ENCODE data around the gene SATL1.
"Not testable (repeated sequence)": the region's sequence is repeated elsewhere in the genome, so short reads cannot be mapped to it uniquely, and the experiment has no call there.

Gene SATL1

DNA sequence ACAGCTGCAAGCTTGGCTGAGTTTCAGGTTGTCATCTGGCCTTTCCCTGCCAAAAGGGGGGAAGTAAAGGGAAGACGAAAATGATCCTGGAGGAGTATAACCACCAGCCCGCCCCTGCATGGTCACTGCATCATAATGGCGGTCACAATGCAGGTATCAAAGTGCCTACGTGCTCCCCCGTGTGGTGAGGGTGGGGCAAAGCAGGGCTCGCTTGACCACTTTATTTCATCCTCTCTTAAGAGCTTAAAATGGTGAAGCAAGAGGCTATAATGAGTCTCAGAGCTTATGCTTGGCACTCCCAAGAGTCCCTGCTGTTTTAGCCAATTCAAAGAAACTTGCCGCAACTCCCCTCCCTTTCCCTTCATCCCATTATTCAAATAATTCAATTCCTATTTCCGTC lies 134.3 kb downstream of the SATL1 start:
- DNase-seq = peak; percentile 22

DNA sequence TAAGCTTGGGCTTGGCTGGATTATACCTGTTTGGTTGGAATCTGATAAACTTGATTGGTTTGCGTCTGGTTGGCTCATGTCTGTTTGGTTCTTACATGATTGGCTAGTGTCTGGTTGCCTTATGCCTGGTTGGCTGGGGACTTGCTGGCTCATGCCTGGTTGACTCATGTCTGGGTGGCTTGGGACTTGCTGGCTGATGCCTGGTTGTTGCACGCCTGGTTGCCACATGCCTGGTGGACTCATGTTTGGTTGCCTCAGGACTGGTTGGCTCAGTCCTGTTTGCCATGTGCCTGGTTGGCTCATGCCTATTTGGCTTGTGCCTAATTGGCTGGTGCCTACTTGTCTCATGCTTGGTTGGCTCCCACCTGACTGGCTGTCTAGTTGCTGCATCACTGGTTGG lies 135.4 kb downstream of the SATL1 start:
- DNase-seq = no peak

- DNase-seq = no peak
Measured at GRCh38 chrX:85107407-85107806, 136.2 kb downstream of the SATL1 start.

- no peak for DNase-seq
Measured at GRCh38 chrX:85089321-85089840, 154.2 kb downstream of the SATL1 start.

- peak; percentile 30 for DNase-seq
Measured at GRCh38 chrX:85084770-85085393, 158.7 kb downstream of the SATL1 start.

DNA sequence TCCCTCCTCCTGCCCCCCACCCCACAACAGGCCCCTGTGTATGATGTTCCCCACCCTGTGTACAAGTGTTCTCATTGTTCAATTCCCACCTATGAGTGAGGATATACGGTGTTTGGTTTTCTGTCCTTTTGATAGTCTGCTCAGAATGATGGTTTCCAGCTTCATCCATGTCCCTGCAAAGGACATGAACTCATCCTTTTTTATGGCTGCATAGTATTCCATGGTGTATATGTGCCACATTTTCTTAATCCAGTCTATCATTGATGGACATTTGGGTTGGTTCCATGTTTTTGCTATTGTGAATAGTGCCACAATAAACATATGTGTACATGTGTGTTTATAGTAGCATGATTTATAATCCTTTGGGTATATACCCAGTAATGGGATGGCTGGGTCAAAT lies 166.3 kb downstream of the SATL1 start:
- not testable (repeated sequence) for DNase-seq

DNA sequence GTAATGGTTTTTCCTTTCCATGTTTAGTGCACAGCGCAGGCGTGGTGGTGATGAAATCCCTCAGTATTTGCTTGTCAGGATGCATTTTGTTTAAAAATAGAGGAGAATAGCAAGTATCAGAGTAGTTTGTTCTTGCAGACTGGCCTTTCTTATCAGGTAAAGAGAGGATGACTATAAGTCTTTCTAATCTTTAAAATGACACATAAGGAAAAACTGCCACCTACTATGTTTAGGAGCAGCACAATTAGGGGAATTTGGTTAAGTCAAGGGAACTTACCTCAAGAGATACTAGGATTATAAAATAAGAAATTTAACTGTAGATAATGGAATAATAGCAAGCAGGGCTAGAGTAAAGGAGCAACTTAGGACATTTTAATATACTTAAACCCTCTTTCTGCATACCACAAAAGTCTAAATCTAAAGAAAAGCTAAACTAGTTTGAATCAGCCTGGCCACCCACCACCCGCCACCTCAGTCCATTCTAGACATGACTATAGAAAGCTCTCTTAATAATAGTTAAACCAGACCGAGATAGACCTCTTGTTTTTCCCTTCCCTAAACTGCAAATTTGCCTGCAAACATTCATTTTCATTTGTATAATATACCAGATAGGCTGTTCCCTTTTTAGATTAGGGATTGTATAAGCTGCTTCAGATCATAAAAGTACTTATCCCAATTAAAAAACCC lies 177.9 kb downstream of the SATL1 start:
- DNase-seq = no peak

DNA sequence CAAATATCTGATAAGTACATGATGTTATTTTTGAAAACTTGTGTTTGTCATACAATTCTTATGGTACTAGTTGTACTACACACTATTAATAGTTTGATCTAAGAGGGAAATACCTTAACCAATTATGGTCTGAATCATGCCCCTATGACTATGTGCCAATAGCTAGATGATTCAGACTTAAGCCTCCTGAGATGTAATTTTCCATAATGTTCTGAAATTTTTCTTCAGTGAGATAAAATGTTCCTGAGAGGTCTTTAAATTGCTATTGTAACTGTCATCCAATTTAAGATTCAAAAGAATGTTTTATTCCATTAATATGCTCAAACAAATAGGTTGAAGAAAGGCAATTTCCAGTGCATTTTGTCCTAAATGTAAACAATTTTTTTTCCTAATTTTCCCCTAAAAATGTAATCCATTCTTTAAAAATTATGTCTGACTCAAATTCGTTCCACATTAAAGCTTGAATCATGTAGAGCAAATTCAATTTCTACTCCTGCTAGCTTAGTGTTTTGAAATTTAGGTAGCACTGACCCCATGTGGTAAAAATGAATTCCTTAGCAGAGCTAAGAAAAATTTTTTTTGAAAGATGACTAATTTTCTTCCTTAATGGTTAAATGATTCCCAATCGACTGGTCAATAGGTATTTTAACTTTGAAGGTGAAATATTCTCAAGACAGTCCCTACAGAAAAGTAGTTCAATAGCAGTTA lies 190.8 kb downstream of the SATL1 start:
- no peak for DNase-seq

DNA sequence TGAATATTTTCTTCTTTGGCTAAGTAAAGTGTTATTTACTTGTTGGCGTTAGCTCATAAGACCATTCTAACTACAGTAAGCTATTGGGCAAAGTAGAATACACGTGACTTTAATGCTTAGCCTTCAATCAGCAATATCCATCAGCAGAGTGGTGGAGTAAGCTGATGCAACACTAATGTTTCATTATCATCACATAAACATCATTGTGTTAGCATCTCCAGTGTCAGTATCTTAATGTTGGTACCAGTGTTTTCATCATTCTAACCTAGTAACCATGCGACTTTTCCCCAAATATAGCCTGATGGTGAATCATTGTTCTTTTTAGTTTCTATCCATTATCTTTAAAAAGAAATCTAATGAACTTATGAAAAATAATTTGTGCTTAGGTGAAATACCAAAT lies 191.4 kb downstream of the SATL1 start:
- DNase-seq = no peak

- DNase-seq = no peak
Measured at GRCh38 chrX:85051627-85052026, 192.0 kb downstream of the SATL1 start.
